H9 (cell line): ENCODE results near the gene BICDL2. TPM values are rescaled to one million over a fixed set of nuclear protein-coding genes. Genes with fewer than 3 reads are reported as not detected.

Source experiments
- DNase-seq: peaks from one replicate; pipeline ENCODE4 v3.0.0-alpha.2; 2017
- H2AFZ ChIP-seq: one replicate; pipeline ENCODE4 v1.6.1; 2013; ENCODE audit warnings: mild to moderate bottlenecking, low read length, control low read depth, moderate library complexity
- H2AK5ac ChIP-seq: 2 replicates; pipeline ENCODE4 v1.6.1; 2013; ENCODE audit warnings: low read length, control low read depth, mixed read lengths; ENCODE audit not compliant: insufficient read length
- H2BK120ac ChIP-seq: one replicate; pipeline ENCODE4 v1.6.1; 2013; ENCODE audit warnings: low read depth, mild to moderate bottlenecking, low read length, control low read depth, inconsistent platforms; ENCODE audit not compliant: poor library complexity, severe bottlenecking
- H2BK12ac ChIP-seq: 2 replicates; pipeline ENCODE4 v1.6.1; 2013; ENCODE audit warnings: low read length, control low read depth, mixed read lengths, low read depth; ENCODE audit not compliant: insufficient read length
- H2BK15ac ChIP-seq: 2 replicates; pipeline ENCODE4 v1.6.1; 2013; ENCODE audit warnings: low read depth, low read length, control low read depth
- H2BK20ac ChIP-seq: one replicate; pipeline ENCODE4 v1.6.1; 2013; ENCODE audit warnings: low read depth, mild to moderate bottlenecking, low read length, control low read depth, inconsistent platforms; ENCODE audit not compliant: poor library complexity, severe bottlenecking
- H2BK5ac ChIP-seq: 2 replicates; pipeline ENCODE4 v1.6.1; 2013; ENCODE audit warnings: low read length, control low read depth, mixed read lengths; ENCODE audit not compliant: insufficient read length
- H3K14ac ChIP-seq: 2 replicates; pipeline ENCODE4 v1.6.1; 2013; ENCODE audit warnings: low read length, control low read depth; ENCODE audit not compliant: insufficient read depth
- H3K18ac ChIP-seq: 2 replicates; pipeline ENCODE4 v1.6.1; 2013; ENCODE audit warnings: low read depth, mild to moderate bottlenecking, mixed read lengths, low read length, control low read depth; ENCODE audit not compliant: insufficient read length
- H3K23ac ChIP-seq: 2 replicates; pipeline ENCODE4 v1.6.1; 2013; ENCODE audit warnings: low read length, control low read depth, mixed read lengths, low read depth; ENCODE audit not compliant: insufficient read length
- H3K23me2 ChIP-seq: 2 replicates; pipeline ENCODE4 v1.6.1; 2013; ENCODE audit warnings: low read depth, mild to moderate bottlenecking, mixed read lengths, low read length, control low read depth; ENCODE audit not compliant: insufficient read length, poor library complexity, severe bottlenecking
- H3K27ac ChIP-seq: 2 replicates; pipeline ENCODE4 v1.5.1; 2013; ENCODE audit warnings: low read length, control low read depth, mixed read lengths, low read depth; ENCODE audit not compliant: insufficient read length
- H3K27me3 ChIP-seq: 2 replicates; pipeline ENCODE4 v1.6.1; 2013; ENCODE audit warnings: low read length, control low read depth, inconsistent platforms; ENCODE audit not compliant: insufficient read depth
- H3K4ac ChIP-seq: 2 replicates; pipeline ENCODE4 v1.6.1; 2013; ENCODE audit warnings: low read depth, mild to moderate bottlenecking, control low read depth, inconsistent platforms, low read length, moderate library complexity
- H3K4me1 ChIP-seq: 2 replicates; pipeline ENCODE4 v1.6.1; 2013; ENCODE audit warnings: low read length, control low read depth, inconsistent platforms; ENCODE audit not compliant: insufficient read depth
- H3K4me2 ChIP-seq: 2 replicates; pipeline ENCODE4 v1.6.1; 2013; ENCODE audit warnings: low read length, control low read depth, mixed read lengths; ENCODE audit not compliant: insufficient read length, insufficient read depth
- H3K56ac ChIP-seq: 2 replicates; pipeline ENCODE4 v1.6.1; 2013; ENCODE audit warnings: low read depth, mild to moderate bottlenecking, mixed read lengths, low read length, control low read depth; ENCODE audit not compliant: insufficient read length
- H3K79me1 ChIP-seq: 2 replicates; pipeline ENCODE4 v1.6.1; 2013; ENCODE audit warnings: low read depth, mild to moderate bottlenecking, moderate library complexity, low read length, control low read depth, inconsistent platforms; ENCODE audit not compliant: insufficient read depth, poor library complexity, severe bottlenecking
- H3K79me2 ChIP-seq: 2 replicates; pipeline ENCODE4 v1.6.1; 2013; ENCODE audit warnings: low read length, control low read depth, inconsistent platforms; ENCODE audit not compliant: insufficient read depth
- H3K9ac ChIP-seq: 2 replicates; pipeline ENCODE4 v1.6.1; 2013; ENCODE audit warnings: low read length, control low read depth, mixed read lengths; ENCODE audit not compliant: insufficient read length; ENCODE audit errors: extremely low read depth
- H3K9me3 ChIP-seq: one replicate; pipeline ENCODE4 v1.6.1; 2013; ENCODE audit warnings: low read depth, low read length, inconsistent platforms; ENCODE audit not compliant: control insufficient read depth
- H3T11ph ChIP-seq: one replicate; pipeline ENCODE4 v1.6.1; 2013; ENCODE audit warnings: mild to moderate bottlenecking, low read length, control low read depth, inconsistent platforms
- H4K20me1 ChIP-seq: one replicate; pipeline ENCODE4 v1.6.1; 2013; ENCODE audit not compliant: control insufficient read depth, insufficient read length, insufficient read depth
- H4K5ac ChIP-seq: 2 replicates; pipeline ENCODE4 v1.6.1; 2013; ENCODE audit warnings: low read depth, mild to moderate bottlenecking, mixed read lengths, low read length, control low read depth; ENCODE audit not compliant: insufficient read length
- H4K8ac ChIP-seq: replicated peaks from 2 replicates; pipeline ENCODE4 v1.6.1; 2013; ENCODE audit warnings: low read length, control low read depth, mixed read lengths, low read depth; ENCODE audit not compliant: insufficient read length
- H4K91ac ChIP-seq: 2 replicates; pipeline ENCODE4 v1.6.1; 2013; ENCODE audit warnings: low read depth, mild to moderate bottlenecking, moderate library complexity, mixed read lengths, low read length, control low read depth; ENCODE audit not compliant: insufficient read length
- H3K27ac Mint-ChIP-seq, 3 experiments: 2 replicates in 2 of 3; 3 replicates in 1 of 3; pipeline ENCODE4 v1.8.0; 2020 to 2021; ENCODE audit warnings: mixed read lengths in 3 of 3, mild to moderate bottlenecking in 1 of 3, moderate library complexity in 1 of 3
- H3K27me3 Mint-ChIP-seq: 2 replicates; pipeline ENCODE4 v1.8.0; 2021; ENCODE audit warnings: low read depth, mild to moderate bottlenecking, moderate library complexity, mixed read lengths
- H3K36me3 Mint-ChIP-seq, 3 experiments: 2 replicates in 2 of 3; 3 replicates in 1 of 3; pipeline ENCODE4 v1.8.0; 2020 to 2021; ENCODE audit warnings: low read depth in 3 of 3, mixed read lengths in 3 of 3; ENCODE audit not compliant: insufficient read depth in 1 of 3
- H3K4me1 Mint-ChIP-seq, 2 experiments: 2 replicates each; pipeline ENCODE4 v1.8.0; 2020; ENCODE audit warnings: mixed read lengths in 2 of 2
- H3K4me3 Mint-ChIP-seq, 2 experiments: 2 replicates in 1 of 2; 3 replicates in 1 of 2; pipeline ENCODE4 v1.8.0; 2020 to 2021; ENCODE audit warnings: mild to moderate bottlenecking in 2 of 2, mixed read lengths in 2 of 2, moderate library complexity in 1 of 2
- H3K9me3 Mint-ChIP-seq, 2 experiments: 2 replicates in 1 of 2; 3 replicates in 1 of 2; pipeline ENCODE4 v1.8.0; 2020; ENCODE audit warnings: mild to moderate bottlenecking in 2 of 2, mixed read lengths in 2 of 2, moderate library complexity in 1 of 2
- WGBS: extraction: QIAGEN DNeasy Blood & Tissue Kit; methylation state at CpG from one replicate; pipeline ENCODE4 v1.1.7; 2013; ENCODE audit warnings: missing lambda C conversion rate, low lambda C conversion rate, mixed read lengths; ENCODE audit not compliant: insufficient read length; ENCODE audit errors: extremely low coverage; 5-methylcytosine and 5-hydroxymethylcytosine counted together
- total RNA-seq: library from RNA; stranded (reverse); gene quantifications from 2 replicates; pipeline ENCODE4 v1.2.1, GENCODE V29; 2021
- TF ChIP-seq, protein P1 (sequence below): fragments of 200-600 bp; sonication (generic); conservative IDR thresholded peaks from 3 replicates; pipeline ENCODE4 v1.8.0; 2021; ENCODE audit warnings: antibody characterized with exemption, mild to moderate bottlenecking

Gene BICDL2
- total RNA-seq, 1 experiment from 2014 or later = 13.5 TPM

DNA sequence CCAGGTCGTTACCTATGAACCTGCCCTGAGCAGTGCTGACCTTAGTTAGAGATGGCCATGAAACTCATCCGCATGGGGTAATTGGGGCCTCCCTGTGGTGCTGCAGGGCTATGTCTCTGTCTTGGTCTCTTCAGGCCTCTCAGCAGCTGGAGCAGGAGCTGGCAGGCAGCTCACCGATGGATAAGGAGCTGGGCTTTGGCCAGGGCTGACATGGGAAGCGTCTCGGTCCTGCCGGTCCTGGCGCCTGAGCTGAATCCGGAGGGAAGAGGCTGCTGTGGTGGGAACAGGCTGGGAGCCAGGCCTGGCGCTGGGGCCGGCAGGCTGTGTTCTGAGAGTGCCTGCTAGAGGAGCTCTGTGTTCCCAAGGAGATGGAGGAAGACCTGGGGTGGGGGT, 38.8 kb upstream of the BICDL2 start:
- TF ChIP-seq, protein P1, sequence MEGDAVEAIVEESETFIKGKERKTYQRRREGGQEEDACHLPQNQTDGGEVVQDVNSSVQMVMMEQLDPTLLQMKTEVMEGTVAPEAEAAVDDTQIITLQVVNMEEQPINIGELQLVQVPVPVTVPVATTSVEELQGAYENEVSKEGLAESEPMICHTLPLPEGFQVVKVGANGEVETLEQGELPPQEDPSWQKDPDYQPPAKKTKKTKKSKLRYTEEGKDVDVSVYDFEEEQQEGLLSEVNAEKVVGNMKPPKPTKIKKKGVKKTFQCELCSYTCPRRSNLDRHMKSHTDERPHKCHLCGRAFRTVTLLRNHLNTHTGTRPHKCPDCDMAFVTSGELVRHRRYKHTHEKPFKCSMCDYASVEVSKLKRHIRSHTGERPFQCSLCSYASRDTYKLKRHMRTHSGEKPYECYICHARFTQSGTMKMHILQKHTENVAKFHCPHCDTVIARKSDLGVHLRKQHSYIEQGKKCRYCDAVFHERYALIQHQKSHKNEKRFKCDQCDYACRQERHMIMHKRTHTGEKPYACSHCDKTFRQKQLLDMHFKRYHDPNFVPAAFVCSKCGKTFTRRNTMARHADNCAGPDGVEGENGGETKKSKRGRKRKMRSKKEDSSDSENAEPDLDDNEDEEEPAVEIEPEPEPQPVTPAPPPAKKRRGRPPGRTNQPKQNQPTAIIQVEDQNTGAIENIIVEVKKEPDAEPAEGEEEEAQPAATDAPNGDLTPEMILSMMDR = no peak
- no peak overlapping the region for H2BK120ac ChIP-seq
- no peak overlapping the region for H4K8ac ChIP-seq
- no peaks in the 10 kb centered on the region for H3K23me2 ChIP-seq
- H3K23ac ChIP-seq = no peak overlapping the region
- H2AK5ac ChIP-seq = no peak overlapping the region
- no peak overlapping the region for H3K14ac ChIP-seq
- H3K4me1 Mint-ChIP-seq = peaks cover 26 to 27% of the 10 kb centered on the region in 2 experiments
- H3T11ph ChIP-seq = no peak overlapping the region
- H3K27ac ChIP-seq = no peak overlapping the region
- no peak overlapping the region for H2AFZ ChIP-seq
- H2BK15ac ChIP-seq = no peak overlapping the region
- no peak overlapping the region for H3K4me3 Mint-ChIP-seq
- H2BK5ac ChIP-seq = no peak overlapping the region
- no peak overlapping the region for H3K9ac ChIP-seq
- no peaks in the 10 kb centered on the region; the same call in 1 of the 2 replicates for H3K4me1 ChIP-seq
- no peak overlapping the region for H4K5ac ChIP-seq
- no peak for DNase-seq
- WGBS = no CpG with 5 or more reads among the region's 10 CpGs
- no peak overlapping the region for H3K56ac ChIP-seq
- H2BK12ac ChIP-seq = no peak overlapping the region
- no peaks in the 10 kb centered on the region for H3K9me3 ChIP-seq
- no peak overlapping the region for H3K4ac ChIP-seq
- H3K9me3 Mint-ChIP-seq = no peaks in the 10 kb centered on the region
- H3K27me3 Mint-ChIP-seq = peaks cover 17% of the 10 kb centered on the region
- peaks cover 0 to 11% (median 0%) of the 10 kb centered on the region in 3 experiments; a peak in 4 of 7 replicates for H3K36me3 Mint-ChIP-seq
- H3K18ac ChIP-seq = no peak overlapping the region
- H3K27ac Mint-ChIP-seq = no peak overlapping the region; a peak in 1 of 7 replicates
- H4K20me1 ChIP-seq = no peaks in the 10 kb centered on the region
- no peaks in the 10 kb centered on the region for H3K79me1 ChIP-seq
- H3K27me3 ChIP-seq = no peaks in the 10 kb centered on the region
- no peak overlapping the region for H3K4me2 ChIP-seq
- H2BK20ac ChIP-seq = no peak overlapping the region
- H3K79me2 ChIP-seq = no peaks in the 10 kb centered on the region
- no peak overlapping the region for H4K91ac ChIP-seq
